LNCAP (cell line): ENCODE data around the gene MSI2.

Experiments used
- TF ChIP-seq, protein P1 (sequence below): fragments of 450-650 bp; IDR thresholded peaks from 2 replicates; pipeline ENCODE4 v1.5.1; 2017; ENCODE audit warnings: mild to moderate bottlenecking

MSI2 gene

DNA sequence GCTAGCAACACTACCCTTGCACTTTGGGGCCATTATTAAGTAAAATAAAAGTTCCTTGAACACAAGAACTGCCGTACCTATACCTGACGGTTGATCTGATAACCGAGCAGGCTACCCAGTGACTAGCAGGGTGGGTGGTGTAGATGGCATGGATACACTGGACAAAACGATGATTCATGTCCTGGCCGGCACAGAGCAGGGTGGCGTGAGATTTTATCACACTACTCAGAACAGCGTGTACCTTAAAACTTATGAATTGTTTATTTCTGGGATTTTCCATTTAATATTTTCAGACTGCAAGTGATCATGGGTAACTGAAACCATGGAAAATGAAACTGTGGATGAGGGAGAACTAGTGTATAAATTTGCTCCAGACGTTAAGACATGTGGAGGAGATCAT, 41.0 kb upstream of the MSI2 start:
- TF ChIP-seq, protein P1, sequence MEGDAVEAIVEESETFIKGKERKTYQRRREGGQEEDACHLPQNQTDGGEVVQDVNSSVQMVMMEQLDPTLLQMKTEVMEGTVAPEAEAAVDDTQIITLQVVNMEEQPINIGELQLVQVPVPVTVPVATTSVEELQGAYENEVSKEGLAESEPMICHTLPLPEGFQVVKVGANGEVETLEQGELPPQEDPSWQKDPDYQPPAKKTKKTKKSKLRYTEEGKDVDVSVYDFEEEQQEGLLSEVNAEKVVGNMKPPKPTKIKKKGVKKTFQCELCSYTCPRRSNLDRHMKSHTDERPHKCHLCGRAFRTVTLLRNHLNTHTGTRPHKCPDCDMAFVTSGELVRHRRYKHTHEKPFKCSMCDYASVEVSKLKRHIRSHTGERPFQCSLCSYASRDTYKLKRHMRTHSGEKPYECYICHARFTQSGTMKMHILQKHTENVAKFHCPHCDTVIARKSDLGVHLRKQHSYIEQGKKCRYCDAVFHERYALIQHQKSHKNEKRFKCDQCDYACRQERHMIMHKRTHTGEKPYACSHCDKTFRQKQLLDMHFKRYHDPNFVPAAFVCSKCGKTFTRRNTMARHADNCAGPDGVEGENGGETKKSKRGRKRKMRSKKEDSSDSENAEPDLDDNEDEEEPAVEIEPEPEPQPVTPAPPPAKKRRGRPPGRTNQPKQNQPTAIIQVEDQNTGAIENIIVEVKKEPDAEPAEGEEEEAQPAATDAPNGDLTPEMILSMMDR = no peak

DNA sequence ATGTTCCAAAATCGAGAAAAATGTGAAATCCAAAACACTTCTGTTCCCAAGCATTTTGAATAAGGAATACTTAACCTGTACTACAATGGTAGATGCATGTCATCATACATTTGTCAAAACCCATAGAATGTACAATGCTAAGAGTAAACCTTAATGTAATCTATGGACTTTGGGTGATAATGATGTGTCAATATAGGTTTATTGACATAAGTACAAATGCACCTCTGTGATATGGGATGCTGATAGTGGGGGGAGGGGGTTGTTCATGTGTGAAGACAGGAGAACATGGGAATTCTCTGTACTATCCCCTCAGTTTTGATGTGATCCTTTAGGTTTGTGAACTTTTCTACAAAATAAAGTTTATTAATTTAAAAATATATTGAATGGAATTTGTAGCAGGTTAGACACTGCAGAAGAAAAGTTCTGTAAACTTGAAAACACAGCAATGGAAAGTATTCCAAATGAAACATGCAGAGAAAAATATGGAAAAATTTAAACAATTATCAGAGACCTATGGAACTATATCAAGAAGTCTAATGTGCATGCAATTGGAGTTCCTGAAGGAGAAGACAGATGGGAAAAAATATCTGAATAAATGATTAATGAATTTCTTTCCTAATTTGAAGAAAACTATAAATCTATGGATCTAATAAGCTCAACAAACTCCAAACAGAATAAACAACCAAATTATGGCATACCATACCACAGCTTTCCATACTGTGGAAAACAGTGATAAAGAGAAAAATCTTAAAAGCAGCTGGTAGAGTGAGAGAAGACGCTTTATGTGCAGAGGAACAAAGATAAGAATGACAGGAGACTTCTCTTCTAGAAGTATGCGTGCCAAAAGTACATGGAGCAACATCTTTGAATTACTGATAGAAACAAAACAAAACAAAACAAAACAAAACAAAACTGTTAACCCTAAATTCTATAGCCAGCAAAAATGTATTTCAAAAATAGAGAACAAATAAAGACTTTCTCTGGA, 34.7 kb upstream of the MSI2 start:
- TF ChIP-seq, protein P1 = no peak

DNA sequence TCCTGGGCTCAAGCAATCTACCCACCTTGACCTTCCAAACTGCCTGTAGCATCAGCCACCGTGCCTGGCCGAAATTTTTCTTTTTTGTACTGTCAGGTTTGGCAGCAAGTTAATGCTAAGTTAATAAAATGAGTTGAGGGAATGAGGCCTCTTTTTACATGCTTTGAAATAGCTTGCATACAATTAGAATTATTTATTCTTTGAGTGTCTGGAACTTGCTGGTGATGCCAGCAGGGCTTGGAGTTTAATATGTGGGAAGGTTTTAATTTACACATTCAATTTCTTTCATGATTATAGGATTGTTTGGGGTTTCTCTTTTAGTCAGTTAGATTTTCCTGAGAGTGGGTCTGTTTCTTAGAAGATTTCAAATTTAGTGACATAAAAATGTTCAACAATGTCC, 31.2 kb upstream of the MSI2 start:
- TF ChIP-seq, protein P1 = no peak

DNA sequence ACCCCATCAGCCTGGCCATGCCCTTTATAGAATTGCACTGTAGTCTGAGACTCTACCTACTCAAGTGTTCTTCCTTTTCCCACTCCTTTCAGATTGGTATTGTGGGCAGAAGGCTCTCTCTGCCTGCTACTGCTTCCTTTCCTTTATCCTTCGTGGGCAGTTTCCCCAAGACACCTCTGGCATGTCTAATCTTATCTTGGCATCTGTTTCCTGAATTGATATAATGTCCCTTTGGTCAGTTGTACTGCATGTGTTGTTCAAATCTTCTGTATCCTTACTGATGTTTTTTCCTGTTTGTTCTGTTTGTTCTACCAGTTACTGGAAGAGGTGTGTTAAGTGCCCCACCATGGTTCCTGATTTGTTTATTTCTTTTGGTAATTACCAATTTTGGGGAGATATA, 29.5 kb upstream of the MSI2 start:
- TF ChIP-seq, protein P1 = no peak

DNA sequence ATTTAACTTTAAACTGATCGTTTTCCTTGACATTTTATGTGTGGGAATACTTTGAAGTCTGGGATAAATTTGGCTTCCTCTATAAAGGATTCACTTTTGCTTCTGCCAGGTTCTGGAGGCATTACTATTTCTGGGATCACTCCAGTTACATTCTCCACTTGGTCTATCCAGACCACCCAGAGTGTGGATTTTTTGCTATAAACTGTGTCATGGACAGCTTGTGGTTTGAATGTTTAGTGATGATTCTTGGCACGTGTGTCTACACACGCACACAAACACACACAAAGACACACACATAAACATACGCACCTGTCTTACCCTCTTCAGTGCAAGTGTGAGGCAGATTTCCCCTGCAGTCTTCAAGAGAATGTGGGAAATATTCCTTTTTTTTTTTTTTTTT, 27.4 kb upstream of the MSI2 start:
- TF ChIP-seq, protein P1 = no peak

DNA sequence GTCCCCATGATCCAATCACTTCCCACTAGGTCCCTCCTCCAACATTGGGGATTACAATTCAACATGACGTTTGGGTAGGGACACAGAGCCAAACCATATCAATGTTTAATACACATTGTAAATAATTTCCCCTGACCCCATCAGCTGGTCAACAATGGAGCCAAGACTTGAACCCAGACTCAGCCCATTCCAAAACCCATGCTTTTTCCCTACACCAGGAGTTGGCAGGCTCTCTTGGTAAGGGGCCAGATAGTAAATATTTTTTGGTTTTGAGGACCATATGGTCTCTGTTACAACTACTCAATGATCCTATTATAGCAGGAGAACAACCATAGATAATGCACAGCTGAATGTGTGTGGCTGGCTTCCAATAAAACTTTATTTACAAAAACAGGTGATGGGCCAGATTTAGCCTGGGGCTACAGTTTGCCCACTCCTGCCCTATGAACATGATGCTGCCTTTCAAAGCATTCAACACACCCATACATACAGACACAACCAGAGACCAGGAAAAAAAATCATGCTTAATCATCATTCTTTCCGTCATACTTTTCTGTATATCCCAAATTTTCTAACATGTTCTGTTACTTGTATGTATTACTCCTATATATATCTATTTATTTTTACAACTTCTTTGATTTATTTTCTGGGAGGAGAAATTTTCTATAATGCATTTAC, 22.1 kb upstream of the MSI2 start:
- TF ChIP-seq, protein P1 = no peak

DNA sequence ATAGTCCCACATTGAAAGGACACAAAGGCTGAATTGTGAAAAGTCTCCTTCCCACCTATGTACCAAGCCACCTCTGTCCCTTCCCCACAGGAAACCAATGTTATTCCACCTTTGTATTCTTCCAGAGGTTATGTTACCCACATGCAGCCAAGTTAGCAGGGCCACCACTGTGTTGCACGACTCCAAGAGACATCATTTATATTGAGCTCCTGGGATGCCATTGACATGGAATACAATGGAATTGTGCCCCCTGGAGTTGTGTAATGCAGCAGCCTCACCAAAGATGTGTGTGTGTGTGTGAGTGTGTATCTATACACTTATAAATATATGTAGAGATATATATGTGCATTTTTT, 21.6 kb upstream of the MSI2 start:
- TF ChIP-seq, protein P1 = no peak
